GM19023 (cell line): ENCODE measurements around the gene AP1S3.

Experiments used
- ATAC-seq: cut with Tn5 transposase; IDR thresholded peaks from one replicate; pipeline ENCODE4 v1.9.1; 2021; ENCODE audit warnings: mild to moderate bottlenecking, moderate library complexity; ENCODE audit not compliant: unreplicated experiment

AP1S3 gene

GRCh38 chr2:223762853-223763252 is 74.5 kb downstream of the AP1S3 start:
- ATAC-seq: no peak

GRCh38 chr2:223761746-223762145 is 75.6 kb downstream of the AP1S3 start:
- peak; percentile 65 for ATAC-seq

- ATAC-seq: peak; percentile 83
Measured at GRCh38 chr2:223760838-223761502, 76.4 kb downstream of the AP1S3 start.

- no peak for ATAC-seq
Measured at GRCh38 chr2:223759569-223760430, 77.6 kb downstream of the AP1S3 start.

GRCh38 chr2:223758131-223758840 is 79.1 kb downstream of the AP1S3 start:
- ATAC-seq: no peak

GRCh38 chr2:223753940-223754339 is 83.4 kb downstream of the AP1S3 start:
- ATAC-seq: no peak

GRCh38 chr2:223751012-223751411 is 86.4 kb downstream of the AP1S3 start:
- no peak for ATAC-seq

GRCh38 chr2:223747392-223748042 is 89.9 kb downstream of the AP1S3 start:
- no peak for ATAC-seq

GRCh38 chr2:223746611-223747010 is 90.8 kb downstream of the AP1S3 start:
- ATAC-seq: no peak

GRCh38 chr2:223744580-223744979 is 92.8 kb downstream of the AP1S3 start:
- ATAC-seq: no peak

- ATAC-seq: no peak
Measured at GRCh38 chr2:223740679-223741078, 96.7 kb downstream of the AP1S3 start.

- ATAC-seq: no peak
Measured at GRCh38 chr2:223737207-223737606, 100.2 kb downstream of the AP1S3 start.

- no peak for ATAC-seq
Measured at GRCh38 chr2:223736488-223736887, 100.9 kb downstream of the AP1S3 start.

- no peak for ATAC-seq
Measured at GRCh38 chr2:223735659-223736244, 101.6 kb downstream of the AP1S3 start.

GRCh38 chr2:223735035-223735640 is 102.2 kb downstream of the AP1S3 start:
- ATAC-seq: no peak

- no peak for ATAC-seq
Measured at GRCh38 chr2:223734346-223734745, 103.0 kb downstream of the AP1S3 start.

GRCh38 chr2:223732346-223732745 is 105.0 kb downstream of the AP1S3 start:
- no peak for ATAC-seq

GRCh38 chr2:223731503-223731902 is 105.9 kb downstream of the AP1S3 start:
- no peak for ATAC-seq

GRCh38 chr2:223729781-223730180 is 107.6 kb downstream of the AP1S3 start:
- no peak for ATAC-seq

GRCh38 chr2:223727562-223727961 is 109.8 kb downstream of the AP1S3 start:
- peak; percentile 87 for ATAC-seq
